ENCODE measurements around the gene RPL35A. TPM values are rescaled to one million over a fixed set of nuclear protein-coding genes. Genes with fewer than 3 reads are reported as not detected.

The RPL35A gene
- 1,047 to 1,339 TPM (median 1,051 TPM) in 5 replicates for total RNA-seq (2022; extraction: Qiagen RNA extraction; ENCODE audit: low read depth)

GRCh38 chr3:197949778-197950676, at the start of gene RPL35A:
Gene RPL35A (plus strand): TSS chr3:197950190. CDS start chr3:197950968, 778 bp downstream.

GRCh38 chr3:197959891-197960693, 10.1 kb downstream of the RPL35A start, which contains the start of gene LMLN:
Gene LMLN (plus strand): TSS chr3:197960217. CDS start chr3:197960246, 29 bp downstream.

Other genes with a start within 250 kb of the RPL35A start
- 6.2 to 9.0 TPM (median 8.1 TPM) in 5 replicates for gene RUBCN, start 213.3 kb upstream of the RPL35A start, total RNA-seq (2022; extraction: Qiagen RNA extraction; ENCODE audit: low read depth)
- gene FYTTD1, start 200.3 kb upstream of the RPL35A start, total RNA-seq (2022; extraction: Qiagen RNA extraction; ENCODE audit: low read depth), result 25.6 to 30.6 TPM (median 28.7 TPM) in 5 replicates
- 11.9 to 15.6 TPM (median 14.7 TPM) in 5 replicates for gene LRCH3, start 158.9 kb upstream of the RPL35A start, total RNA-seq (2022; extraction: Qiagen RNA extraction; ENCODE audit: low read depth)
- gene LMLN, start 10.0 kb downstream of the RPL35A start, total RNA-seq (2022; extraction: Qiagen RNA extraction; ENCODE audit: low read depth), result 1.8 to 2.7 TPM (median 2.2 TPM) in 5 replicates

Data from A549 treated with RU486 at 1 μM for 4 hours (cell line).